Measurements from ENCODE around the gene DEK.

GRCh38 chr6:18262702-18263417 is 1.5 kb downstream of the DEK start:
- TF ChIP-seq CTCF (IDR thresholded peaks at IDR 0.05) (no peak), POLR2A (IDR thresholded peaks at IDR 0.05) (no peak)
